IMR-90 (cell line): ENCODE measurements around the gene DPF3. TPM values are rescaled to one million over a fixed set of nuclear protein-coding genes. Genes with fewer than 3 reads are reported as not detected.
A peak's percentile ranks its signal among the peaks of the same experiment; 100 is the strongest.

ENCODE experiments used
- ATAC-seq: fragments of 200-7000 bp; cut with Tn5 transposase; 2 replicates; pipeline ENCODE4 v1.9.1; 2020; ENCODE audit warnings: low read depth, mild to moderate bottlenecking, moderate library complexity
- BruUV-seq: library from RNA; stranded (reverse); fragments of 400-500 nt; replicated peaks from 2 replicates; lab custom pipeline; 2021; lab: Mats Ljungman, UMichigan
- CTCF ChIA-PET: fragments of 300-600 bp; formaldehyde crosslinking; extraction: SDS; loops from one replicate; lab custom pipeline; 2021; ENCODE audit warnings: antibody characterized with exemption; lab: Yijun Ruan, JAX
- POLR2A ChIA-PET: fragments of 300-600 bp; sonication (Branson Sonifier 250); formaldehyde crosslinking; loops from one replicate; lab custom pipeline; 2022; ENCODE audit warnings: antibody characterized with exemption; ENCODE audit not compliant: unreplicated experiment; lab: Charles Lee
- DNase-seq: peaks from one replicate; pipeline ENCODE4 v3.0.0; 2013
- H2AFZ ChIP-seq: replicated peaks from 2 replicates; pipeline ENCODE3; 2013; ENCODE audit warnings: low read length, mild to moderate bottlenecking; ENCODE audit not compliant: poor library complexity
- H2AK5ac ChIP-seq: 2 replicates; pipeline ENCODE4 v1.6.1; 2013; ENCODE audit warnings: low read depth, low read length, inconsistent platforms
- H2AK9ac ChIP-seq: replicated peaks from 2 replicates; pipeline ENCODE3; 2013; ENCODE audit warnings: mild to moderate bottlenecking, low read depth, low read length, moderate library complexity; ENCODE audit not compliant: poor library complexity
- H2BK120ac ChIP-seq: 2 replicates; pipeline ENCODE4 v1.6.1; 2013; ENCODE audit warnings: low read depth, low read length, inconsistent platforms
- H2BK15ac ChIP-seq: 3 replicates; pipeline ENCODE4 v1.6.1; 2013; ENCODE audit warnings: low read depth, low read length, inconsistent platforms
- H2BK20ac ChIP-seq: 2 replicates; pipeline ENCODE4 v1.6.1; 2013; ENCODE audit warnings: low read depth, mild to moderate bottlenecking, inconsistent platforms, low read length, moderate library complexity
- H2BK5ac ChIP-seq: 2 replicates; pipeline ENCODE4 v1.6.1; 2013; ENCODE audit warnings: mild to moderate bottlenecking, low read depth, low read length, inconsistent platforms; ENCODE audit not compliant: poor library complexity, severe bottlenecking
- H3K14ac ChIP-seq: replicated peaks from 2 replicates; pipeline ENCODE4 v1.6.1; 2013; ENCODE audit warnings: low read depth, low read length, inconsistent platforms
- H3K18ac ChIP-seq: 2 replicates; pipeline ENCODE4 v1.6.1; 2013; ENCODE audit warnings: low read depth, low read length, control low read depth
- H3K23ac ChIP-seq: 2 replicates; pipeline ENCODE4 v1.6.1; 2013; ENCODE audit warnings: low read depth, low read length, inconsistent platforms
- H3K27ac ChIP-seq: 2 replicates; pipeline ENCODE4 v1.5.1; 2013; ENCODE audit warnings: mild to moderate bottlenecking, control low read depth, low read length; ENCODE audit not compliant: insufficient read depth
- H3K27me3 ChIP-seq: 2 replicates; pipeline ENCODE4 v1.6.1; 2013; ENCODE audit warnings: low read length; ENCODE audit not compliant: control insufficient read depth, insufficient read depth
- H3K36me3 ChIP-seq: 2 replicates; pipeline ENCODE4 v1.6.1; 2013; ENCODE audit warnings: low read length, mixed read lengths; ENCODE audit not compliant: control insufficient read depth, insufficient read depth
- H3K4ac ChIP-seq: 2 replicates; pipeline ENCODE4 v1.6.1; 2013; ENCODE audit warnings: low read depth, low read length, inconsistent platforms
- H3K4me1 ChIP-seq: 2 replicates; pipeline ENCODE4 v1.6.1; 2013; ENCODE audit warnings: low read length, mixed read lengths; ENCODE audit not compliant: control insufficient read depth, insufficient read depth
- H3K4me2 ChIP-seq: 2 replicates; pipeline ENCODE4 v1.6.1; 2013; ENCODE audit warnings: low read depth, mild to moderate bottlenecking, control low read depth, low read length, moderate library complexity
- H3K4me3 ChIP-seq: 2 replicates; pipeline ENCODE4 v1.5.1; 2013; ENCODE audit warnings: low read depth, mild to moderate bottlenecking, control low read depth, low read length, moderate library complexity; ENCODE audit not compliant: insufficient read depth
- H3K56ac ChIP-seq: 2 replicates; pipeline ENCODE4 v1.6.1; 2013; ENCODE audit warnings: low read length, inconsistent platforms; ENCODE audit not compliant: insufficient read depth; ENCODE audit errors: extremely low read depth
- H3K79me1 ChIP-seq, 2 experiments: 2 replicates each; pipeline ENCODE4 v1.6.1; 2013; ENCODE audit warnings: low read length in 2 of 2, inconsistent platforms in 1 of 2, low read depth in 1 of 2
- H3K9ac ChIP-seq: 2 replicates; pipeline ENCODE4 v1.6.1; 2013; ENCODE audit warnings: low read depth, low read length, control low read depth
- H3K9me1 ChIP-seq: 2 replicates; pipeline ENCODE4 v1.6.1; 2013; ENCODE audit warnings: low read length, inconsistent platforms; ENCODE audit not compliant: insufficient read depth
- H3K9me3 ChIP-seq: 2 replicates; pipeline ENCODE4 v1.6.1; 2013; ENCODE audit warnings: low read length; ENCODE audit not compliant: control insufficient read depth, insufficient read depth
- H4K20me1 ChIP-seq: 2 replicates; pipeline ENCODE4 v1.6.1; 2013; ENCODE audit warnings: low read length, inconsistent platforms; ENCODE audit not compliant: insufficient read depth
- H4K5ac ChIP-seq: 2 replicates; pipeline ENCODE4 v1.6.1; 2013; ENCODE audit warnings: mild to moderate bottlenecking, low read depth, low read length, control low read depth
- H4K8ac ChIP-seq, 2 experiments: 2 replicates each; pipeline ENCODE4 v1.6.1; 2013; ENCODE audit warnings: low read depth in 2 of 2, low read length in 2 of 2, control low read depth in 1 of 2, inconsistent platforms in 1 of 2
- H4K91ac ChIP-seq: 2 replicates; pipeline ENCODE4 v1.6.1; 2013; ENCODE audit warnings: low read depth, low read length, inconsistent platforms; ENCODE audit not compliant: insufficient read depth
- BHLHE40 ChIP-seq: fragments of 150-350 bp; IDR thresholded peaks from 2 replicates; pipeline ENCODE4 v1.6.1; 2016; ENCODE audit warnings: mild to moderate bottlenecking, low read depth, low read length
- CEBPB ChIP-seq: IDR thresholded peaks from 2 replicates; pipeline ENCODE4 v1.6.1; 2012; ENCODE audit warnings: low read depth, low read length, improper control_type of control experiment
- CHD1 ChIP-seq: IDR thresholded peaks from 2 replicates; pipeline ENCODE4 v1.6.1; 2012; ENCODE audit warnings: low read depth, low read length, improper control_type of control experiment
- CTCF ChIP-seq: conservative IDR thresholded peaks from 2 replicates; pipeline ENCODE4 v1.5.1; 2012; ENCODE audit warnings: mild to moderate bottlenecking, low read depth, low read length, improper control_type of control experiment
- FOS ChIP-seq: fragments of 150-350 bp; IDR thresholded peaks from 2 replicates; pipeline ENCODE4 v1.6.1; 2016; ENCODE audit warnings: low read depth, low read length
- MAFK ChIP-seq: IDR thresholded peaks from 2 replicates; pipeline ENCODE4 v1.6.1; 2012; ENCODE audit warnings: low read depth, low read length, improper control_type of control experiment
- MAZ ChIP-seq: IDR thresholded peaks from 2 replicates; pipeline ENCODE4 v1.6.1; 2012; ENCODE audit warnings: low read depth, mild to moderate bottlenecking, low read length, improper control_type of control experiment, moderate library complexity, borderline replicate concordance
- MXI1 ChIP-seq: IDR thresholded peaks from 2 replicates; pipeline ENCODE4 v1.6.1; 2012; ENCODE audit warnings: low read depth, mild to moderate bottlenecking, low read length, moderate library complexity, borderline replicate concordance
- NFE2L2 ChIP-seq: fragments of 150-350 bp; IDR thresholded peaks from 2 replicates; pipeline ENCODE4 v1.6.1; 2016; ENCODE audit warnings: low read depth, mild to moderate bottlenecking, low read length
- POLR2A ChIP-seq: IDR thresholded peaks from 2 replicates; pipeline ENCODE4 v1.6.1; 2012; ENCODE audit warnings: mild to moderate bottlenecking, low read depth, low read length
- RAD21 ChIP-seq: IDR thresholded peaks from 2 replicates; pipeline ENCODE4 v1.6.1; 2012; ENCODE audit warnings: low read length, improper control_type of control experiment
- RCOR1 ChIP-seq: IDR thresholded peaks from 2 replicates; pipeline ENCODE4 v1.6.1; 2012; ENCODE audit warnings: mild to moderate bottlenecking, low read length, improper control_type of control experiment; ENCODE audit not compliant: insufficient replicate concordance
- RFX5 ChIP-seq: IDR thresholded peaks from 2 replicates; pipeline ENCODE4 v1.8.0; 2012; ENCODE audit warnings: low read depth, mild to moderate bottlenecking, low read length, moderate library complexity
- SMC3 ChIP-seq: fragments of 150-350 bp; IDR thresholded peaks from 2 replicates; pipeline ENCODE4 v1.6.1; 2016; ENCODE audit warnings: low read depth, mild to moderate bottlenecking, antibody characterized with exemption, low read length, moderate library complexity
- WGBS, 2 experiments: methylation state at CpG; one replicate each; pipeline versions ENCODE4 v1.1.5 to v1.1.7; 2013; ENCODE audit warnings: missing lambda C conversion rate in 2 of 2; ENCODE audit not compliant: insufficient read length in 1 of 2; ENCODE audit errors: extremely low coverage in 2 of 2; 5-methylcytosine and 5-hydroxymethylcytosine counted together
- dilution Hi-C: fragments of 300-500 bp; cut with HindIII; formaldehyde crosslinking; loops from one replicate; pipeline ENCODE4 v1.14.3; 2018; ENCODE audit warnings: low sequenced_read_pairs; ENCODE audit not compliant: unreplicated experiment
- in situ Hi-C: fragments of 300-500 bp; cut with MboI; formaldehyde crosslinking; loops from 3 replicates; pipeline ENCODE4 v1.14.3; 2019; ENCODE audit warnings: low sequenced_read_pairs, inconsistent platforms, mixed read lengths
- intact Hi-C: fragments of 100-400 bp; cut with micrococcal nuclease; formaldehyde crosslinking; loops from 2 replicates; pipeline ENCODE4 v1.10.0; 2022
- polyA plus RNA-seq, 3 experiments: library from polyadenylated mRNA; depleted of rRNA; stranded (reverse); fragments of >200 nt; gene quantifications; 2 replicates each; pipeline ENCODE4 v1.2.3, GENCODE V29; 2012; ENCODE audit warnings: low replicate concordance in 1 of 3
- total RNA-seq: library from RNA; depleted of rRNA; stranded (reverse); fragments of >200 nt; gene quantifications from 2 replicates; pipeline ENCODE4 v1.2.3, GENCODE V29; 2012
- TF ChIP-seq, protein P1 (sequence below): fragments of 150-350 bp; IDR thresholded peaks from 2 replicates; pipeline ENCODE4 v1.6.1; 2017; ENCODE audit warnings: mild to moderate bottlenecking, antibody characterized with exemption, low read length, low read depth

Gene DPF3
- total and polyA plus RNA-seq, 2 of the 4 experiments (the other 2 are of a cell fraction) = 30.5 to 32.8 TPM

DNA sequence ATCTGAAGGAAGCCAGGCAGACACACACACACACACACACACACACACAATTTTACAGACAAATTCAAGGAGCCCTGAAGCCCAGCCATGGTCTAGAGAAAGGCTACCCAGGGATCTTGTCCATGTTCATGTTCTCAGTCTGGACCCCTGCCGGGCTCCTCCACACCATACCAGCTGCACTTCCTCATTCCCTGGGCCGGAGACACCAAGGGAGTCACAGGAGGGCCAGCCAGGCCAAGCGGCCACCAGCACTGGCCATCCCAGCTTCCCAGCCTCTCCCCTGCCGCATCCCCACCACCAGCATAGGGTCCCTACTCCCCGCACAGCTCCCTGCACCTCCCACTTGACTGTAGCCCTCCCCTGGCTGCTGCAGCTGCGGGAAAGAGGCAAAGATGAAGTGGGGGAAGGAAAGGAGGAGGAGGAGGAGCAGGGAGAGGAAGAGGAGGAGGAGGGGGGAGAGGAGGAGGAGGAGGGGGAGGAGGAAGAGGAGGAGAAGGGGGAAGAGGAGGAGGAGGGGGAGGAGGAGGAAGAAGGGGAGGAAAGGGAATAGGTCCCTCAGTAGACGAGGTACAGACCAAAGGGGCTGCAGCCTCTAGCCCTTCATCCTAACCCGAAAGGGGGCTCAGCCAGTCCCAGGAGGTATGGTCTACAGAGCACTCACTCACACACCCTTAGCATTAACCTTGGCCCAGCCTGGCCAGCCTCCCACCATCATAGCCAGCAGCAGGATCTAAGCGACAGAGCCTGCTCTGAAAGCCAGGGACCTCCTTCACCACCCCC, 293.2 kb downstream of the DPF3 start:
- Histone ChIP-seq H3K79me1 (no peaks in the 10 kb centered on the region), H2BK5ac (peak overlapping the region; percentile 9), H3K9me3 (no peaks in the 10 kb centered on the region), H2AK5ac (peak overlapping the region; percentile 85), H3K4me3 (no peak overlapping the region), H3K27ac (no peak overlapping the region), H3K27me3 (no peaks in the 10 kb centered on the region), H2AK9ac (peak overlapping the region; percentile 38), H2BK20ac (peak overlapping the region; percentile 59), H3K4me2 (no peak overlapping the region), H3K36me3 (no peaks in the 10 kb centered on the region), H4K20me1 (no peaks in the 10 kb centered on the region), H3K4ac (peak overlapping the region; percentile 73), H4K91ac (peak overlapping the region; percentile 75), H3K56ac (no peak overlapping the region), H3K18ac (no peak overlapping the region; the same call in 1 of the 2 replicates), H3K9ac (no peak overlapping the region), H4K8ac (peak overlapping the region; percentile 67 to 73; a peak in 3 of 4 replicates), H3K9me1 (no peaks in the 10 kb centered on the region), H3K14ac (no peak overlapping the region), H2BK120ac (peak overlapping the region; percentile 75), H3K4me1 (peaks cover 4% of the 10 kb centered on the region), H2AFZ (peak overlapping the region; percentile 64), H4K5ac (peak overlapping the region; percentile 49; the same call in 1 of the 2 replicates), H2BK15ac (peak overlapping the region; percentile 84; the same call in 2 of the 3 replicates), H3K23ac (no peak overlapping the region)
- intact Hi-C loops = no loop called here
- no TSS peak for BruUV-seq
- peak; percentile 31; the same call in 1 of the 2 replicates for ATAC-seq
- ChIA-PET POLR2A (no interaction called here), CTCF (no interaction called here)
- dilution Hi-C loops = no loop called here
- in situ Hi-C loops = loop anchor here (10.0 kb wide), 1 partner anchor 76 kb away; no protein-coding TSS in a partner anchor
- no peak for DNase-seq
- WGBS, 2 experiments = no CpG with 5 or more reads among the region's 9 CpGs
- no peak for TF ChIP-seq CEBPB
- no peak for TF ChIP-seq NFE2L2
- no peak for TF ChIP-seq BHLHE40
- TF ChIP-seq POLR2A = no peak
- no peak for TF ChIP-seq RCOR1
- no peak for TF ChIP-seq RFX5
- no peak for TF ChIP-seq CHD1
- no peak for TF ChIP-seq MXI1
- no peak for TF ChIP-seq MAZ
- TF ChIP-seq RAD21 = no peak
- no peak for TF ChIP-seq FOS
- TF ChIP-seq SMC3 = no peak
- TF ChIP-seq CTCF = no peak
- TF ChIP-seq MAFK = no peak
- TF ChIP-seq, protein P1, sequence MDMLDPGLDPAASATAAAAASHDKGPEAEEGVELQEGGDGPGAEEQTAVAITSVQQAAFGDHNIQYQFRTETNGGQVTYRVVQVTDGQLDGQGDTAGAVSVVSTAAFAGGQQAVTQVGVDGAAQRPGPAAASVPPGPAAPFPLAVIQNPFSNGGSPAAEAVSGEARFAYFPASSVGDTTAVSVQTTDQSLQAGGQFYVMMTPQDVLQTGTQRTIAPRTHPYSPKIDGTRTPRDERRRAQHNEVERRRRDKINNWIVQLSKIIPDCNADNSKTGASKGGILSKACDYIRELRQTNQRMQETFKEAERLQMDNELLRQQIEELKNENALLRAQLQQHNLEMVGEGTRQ = no peak
